HG03460 (cell line): Measurements from ENCODE around the gene CCNF.

ENCODE experiments used
- ATAC-seq: cut with Tn5 transposase; IDR thresholded peaks from one replicate; pipeline ENCODE4 v1.9.1; 2021; ENCODE audit not compliant: unreplicated experiment

Gene CCNF

DNA sequence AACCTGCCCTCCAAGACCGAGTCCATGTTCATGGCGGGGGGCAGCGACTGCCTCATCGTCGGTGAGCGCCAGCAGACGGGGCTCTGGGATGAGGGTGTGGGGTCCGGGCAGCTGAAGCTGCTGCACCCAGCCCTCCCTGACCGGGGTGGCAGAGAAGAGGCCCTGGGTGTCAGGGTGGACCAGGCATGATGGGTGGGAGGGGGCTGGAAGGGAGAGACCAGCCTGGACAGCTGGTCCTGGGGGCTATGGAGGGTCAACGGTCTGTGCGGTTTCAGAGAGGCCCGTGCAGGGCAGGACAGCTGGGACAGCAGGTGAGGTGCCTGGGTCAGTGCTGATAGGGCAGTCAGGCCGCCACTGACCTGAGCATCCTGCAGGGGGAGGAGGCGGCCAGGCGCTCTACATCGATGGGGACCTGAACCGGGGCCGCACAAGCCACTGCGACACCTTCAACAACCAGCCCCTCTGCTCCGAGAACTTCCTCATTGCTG lies 71.2 kb downstream of the CCNF start:
- no peak for ATAC-seq

DNA sequence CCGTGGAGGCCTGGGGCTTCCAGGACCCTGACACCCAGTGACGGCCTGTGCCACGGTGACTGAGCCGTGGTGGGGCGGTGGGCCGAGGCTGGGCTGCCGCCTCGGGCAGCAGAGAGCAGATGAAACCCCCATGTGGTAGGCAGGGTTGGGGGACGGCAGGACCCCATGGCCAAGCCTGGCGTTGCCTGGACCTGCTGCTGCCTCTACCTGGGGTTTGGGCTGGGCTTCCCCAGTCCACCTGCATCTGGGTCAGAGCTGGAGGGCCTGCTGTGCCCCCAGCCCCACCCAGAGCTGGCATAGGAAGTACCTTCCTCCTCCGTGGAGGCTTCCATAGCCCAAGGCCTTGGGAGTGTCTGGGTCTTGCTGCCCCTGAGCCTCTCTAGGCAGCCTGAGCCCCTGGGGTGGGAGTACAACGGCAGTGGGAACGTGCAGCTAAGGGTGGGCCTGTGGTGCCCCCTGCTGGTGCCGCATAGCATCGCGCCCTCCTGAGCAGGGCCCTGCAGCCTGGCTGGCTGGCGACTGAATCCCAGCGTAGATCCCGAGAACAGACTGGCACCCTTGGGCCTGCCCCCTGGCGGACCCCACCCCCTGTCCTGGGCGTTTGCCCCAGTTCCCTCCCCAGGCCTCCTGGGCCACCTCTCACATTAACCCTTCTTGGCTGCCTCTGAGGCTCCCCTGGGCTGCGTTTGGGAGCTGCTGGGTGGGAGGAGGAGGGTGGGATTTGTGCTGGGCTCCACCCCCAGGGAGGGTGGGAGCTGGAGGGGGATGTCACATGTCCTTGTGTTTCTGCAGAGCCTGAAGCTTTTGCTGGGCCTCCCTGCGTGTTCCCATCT lies 71.9 kb downstream of the CCNF start:
- ATAC-seq, result peak; percentile 64

DNA sequence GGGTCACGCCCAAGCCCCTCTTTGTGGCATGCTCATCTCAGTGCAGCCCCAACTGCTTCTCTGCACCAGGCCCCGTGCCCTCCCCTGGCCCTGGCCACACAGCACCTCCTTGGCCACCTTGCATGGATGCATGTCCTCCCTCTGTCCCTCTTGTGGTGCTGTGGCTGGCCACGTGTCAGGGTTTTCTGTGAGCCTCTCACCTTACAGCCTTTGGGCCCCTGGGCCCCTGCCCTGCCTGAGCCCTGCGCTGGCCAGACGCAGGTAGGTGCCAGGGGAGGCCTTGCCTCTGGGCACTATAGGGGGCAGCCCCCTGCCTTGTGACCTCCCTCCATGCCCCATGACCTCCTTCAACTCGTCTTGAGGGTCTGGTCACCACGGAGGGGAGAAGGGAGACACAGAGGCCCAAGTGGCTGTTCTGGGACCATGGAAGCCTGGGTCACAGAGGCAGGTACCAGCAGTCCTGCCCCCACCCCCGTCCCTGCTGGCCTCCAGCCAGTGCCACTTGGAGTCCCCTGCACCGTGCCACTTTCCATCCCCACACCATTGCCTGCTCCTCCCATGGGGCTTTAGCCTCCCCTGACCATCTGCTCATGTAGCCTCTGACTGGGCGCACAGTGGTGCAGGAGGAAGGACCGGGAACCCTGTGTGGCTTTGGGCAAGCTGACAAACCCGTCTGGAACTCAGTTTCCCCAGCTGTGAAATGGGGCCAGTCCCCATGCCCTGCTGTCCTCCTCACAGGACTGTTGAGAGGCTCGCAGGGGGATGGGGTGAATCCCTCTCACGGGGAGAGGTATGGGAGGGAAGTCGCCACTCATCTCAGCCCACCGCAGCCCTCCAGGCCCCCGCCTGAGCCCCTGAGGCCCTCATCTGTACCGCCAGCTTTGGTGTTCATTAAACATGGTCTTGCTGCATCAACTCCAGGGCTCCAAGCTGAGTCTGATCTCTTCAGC lies 73.0 kb downstream of the CCNF start:
- no peak for ATAC-seq

DNA sequence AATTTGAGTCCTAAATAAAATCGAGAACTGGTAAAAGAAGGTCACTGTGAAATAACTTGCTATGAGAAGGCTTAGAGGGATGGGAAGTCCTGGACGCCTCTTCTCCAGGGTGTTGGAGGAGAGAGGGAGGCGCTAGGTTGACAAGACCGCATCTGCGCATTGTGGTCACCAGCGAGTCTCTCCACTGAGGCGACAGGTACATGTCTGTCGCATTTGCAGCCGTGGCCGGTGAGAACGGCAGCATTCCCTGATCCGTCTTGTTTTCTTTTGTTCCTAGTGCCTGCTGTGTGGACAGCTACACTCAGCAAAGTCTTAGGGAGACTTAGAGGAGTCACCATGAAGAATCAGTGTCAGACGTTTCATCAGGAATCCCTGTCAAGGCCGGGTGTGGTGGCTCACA lies 76.4 kb downstream of the CCNF start:
- no peak for ATAC-seq

DNA sequence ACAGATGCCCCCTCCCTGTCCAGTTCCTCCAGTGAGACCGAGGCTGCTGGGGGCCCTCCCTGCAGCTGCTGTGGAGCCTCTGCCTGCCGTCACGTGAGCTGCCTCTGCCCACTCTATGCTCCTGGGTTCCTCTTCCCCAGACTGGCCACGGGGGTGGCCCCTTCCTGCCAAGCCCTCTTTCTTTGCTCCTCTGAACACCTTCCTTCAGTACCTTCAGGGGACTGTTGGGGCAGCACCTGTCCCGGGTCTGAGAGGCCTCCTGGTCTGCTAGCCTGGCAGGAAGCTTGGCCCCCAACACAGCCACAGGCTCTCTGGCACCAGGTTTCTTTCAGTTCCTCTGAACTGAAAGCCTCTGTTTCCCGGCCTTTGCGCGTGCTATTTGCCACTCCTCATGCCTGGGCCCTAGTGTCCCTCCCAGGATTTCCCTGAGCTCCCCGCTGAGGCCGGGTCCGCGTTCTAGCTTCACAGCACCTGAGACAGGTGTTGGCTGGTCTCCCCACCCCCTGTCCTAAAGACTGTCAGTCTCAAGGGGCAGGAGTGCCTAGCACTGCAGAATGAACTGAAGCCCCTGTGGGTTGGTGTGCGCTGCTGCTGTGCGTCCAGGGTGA lies 77.9 kb downstream of the CCNF start:
- no peak for ATAC-seq

DNA sequence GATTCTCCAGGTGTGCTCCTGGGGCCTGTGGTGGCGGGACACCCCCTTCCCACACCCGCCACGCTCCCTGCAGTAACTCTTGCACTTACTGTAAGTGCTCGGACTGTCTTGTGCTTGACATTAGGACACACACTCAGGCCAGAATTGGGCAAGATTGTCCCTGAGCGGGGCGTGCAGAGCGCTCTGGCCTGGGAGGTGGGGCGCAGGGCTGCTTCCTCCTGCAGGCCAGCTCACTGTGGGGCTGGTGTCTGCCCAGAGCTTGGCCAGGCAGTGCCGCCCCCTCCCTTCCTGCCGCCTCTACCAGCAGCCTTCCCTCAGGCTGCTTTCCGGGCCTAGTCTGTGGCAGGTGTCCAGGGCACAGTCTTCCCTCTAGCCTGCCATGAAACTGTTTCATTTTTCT lies 78.4 kb downstream of the CCNF start:
- no peak for ATAC-seq
